Measurements from ENCODE around the gene EMC6.
"Not testable (repeated sequence)": the region's sequence is repeated elsewhere in the genome, so short reads cannot be mapped to it uniquely, and the experiment has no call there.

The EMC6 gene

DNA sequence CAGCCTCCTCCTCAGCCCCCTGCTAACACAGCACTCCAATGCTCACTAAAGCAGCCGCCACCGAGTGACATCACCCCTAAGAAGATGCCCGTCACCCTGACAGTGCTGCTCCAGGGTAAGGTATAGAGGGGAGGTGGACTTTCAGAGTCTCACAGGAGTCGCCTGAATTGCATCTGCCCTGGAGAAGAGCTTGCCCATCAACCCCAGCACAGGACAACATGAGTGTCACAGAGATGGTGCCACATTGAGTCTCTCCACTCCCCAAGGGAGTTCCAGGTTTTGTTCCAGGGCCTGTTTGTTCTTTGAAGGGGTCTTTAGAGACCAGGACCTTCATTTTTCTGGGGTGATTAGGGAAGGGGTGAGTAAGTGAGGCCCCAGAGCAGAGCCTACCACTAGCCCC lies 29.5 kb downstream of the EMC6 start:
- DNase-seq (ENCODE audit: extremely low read depth, low read depth), result no peak

DNA sequence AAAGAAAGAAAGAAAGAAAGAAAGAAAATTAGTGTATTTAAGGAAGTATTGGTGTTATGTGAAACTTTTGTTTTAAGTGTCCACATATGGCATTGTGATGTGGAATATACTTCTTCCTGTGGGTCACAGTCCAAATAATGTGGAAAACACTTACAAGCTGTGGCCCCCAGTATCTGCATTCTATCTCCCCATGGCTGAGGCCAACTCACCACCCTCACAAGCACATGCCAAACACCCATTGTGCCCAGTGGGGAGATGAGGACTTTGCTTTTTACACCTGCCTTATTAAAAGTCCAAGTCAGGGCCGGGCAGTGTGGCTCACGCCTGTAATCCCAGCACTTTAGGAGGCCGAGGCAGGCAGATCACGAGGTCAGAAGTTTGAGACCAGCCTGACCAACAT lies 31.3 kb downstream of the EMC6 start:
- TF ChIP-seq, protein P1, sequence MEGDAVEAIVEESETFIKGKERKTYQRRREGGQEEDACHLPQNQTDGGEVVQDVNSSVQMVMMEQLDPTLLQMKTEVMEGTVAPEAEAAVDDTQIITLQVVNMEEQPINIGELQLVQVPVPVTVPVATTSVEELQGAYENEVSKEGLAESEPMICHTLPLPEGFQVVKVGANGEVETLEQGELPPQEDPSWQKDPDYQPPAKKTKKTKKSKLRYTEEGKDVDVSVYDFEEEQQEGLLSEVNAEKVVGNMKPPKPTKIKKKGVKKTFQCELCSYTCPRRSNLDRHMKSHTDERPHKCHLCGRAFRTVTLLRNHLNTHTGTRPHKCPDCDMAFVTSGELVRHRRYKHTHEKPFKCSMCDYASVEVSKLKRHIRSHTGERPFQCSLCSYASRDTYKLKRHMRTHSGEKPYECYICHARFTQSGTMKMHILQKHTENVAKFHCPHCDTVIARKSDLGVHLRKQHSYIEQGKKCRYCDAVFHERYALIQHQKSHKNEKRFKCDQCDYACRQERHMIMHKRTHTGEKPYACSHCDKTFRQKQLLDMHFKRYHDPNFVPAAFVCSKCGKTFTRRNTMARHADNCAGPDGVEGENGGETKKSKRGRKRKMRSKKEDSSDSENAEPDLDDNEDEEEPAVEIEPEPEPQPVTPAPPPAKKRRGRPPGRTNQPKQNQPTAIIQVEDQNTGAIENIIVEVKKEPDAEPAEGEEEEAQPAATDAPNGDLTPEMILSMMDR (IDR thresholded peaks at IDR 0.05; ENCODE audit: low read depth, low read length), result no peak
- DNase-seq (ENCODE audit: extremely low read depth, low read depth), result no peak

More for the DNA sequence above, 29.5 kb downstream of the EMC6 start:
- TF ChIP-seq, protein P1 (IDR thresholded peaks at IDR 0.05; ENCODE audit: low read depth, low read length), result no peak

DNA sequence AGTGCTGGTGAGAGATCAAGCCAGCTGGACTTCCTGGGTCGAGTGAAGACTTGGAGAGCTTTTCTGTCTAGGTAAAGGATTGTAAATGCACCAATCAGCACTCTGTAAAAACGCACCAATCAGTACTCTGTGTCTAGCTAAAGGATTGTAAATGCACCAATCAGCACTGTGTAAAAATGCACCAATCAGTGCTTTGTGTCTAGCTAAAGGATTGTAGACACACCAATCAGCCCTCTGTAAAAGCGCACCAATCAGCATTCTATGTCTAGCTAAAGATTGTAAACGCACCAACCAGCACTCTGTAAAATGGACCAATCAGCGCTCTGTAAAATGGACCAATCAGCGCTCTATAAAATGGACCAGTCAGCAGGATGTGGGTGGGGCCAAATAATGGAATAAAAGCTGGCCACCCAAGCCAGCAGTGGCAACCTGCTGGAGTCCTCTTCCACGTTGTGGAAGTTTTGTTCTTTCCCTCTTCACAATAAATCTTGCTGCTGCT lies 33.5 kb downstream of the EMC6 start:
- DNase-seq (ENCODE audit: extremely low read depth, low read depth), result not testable (repeated sequence)

DNA sequence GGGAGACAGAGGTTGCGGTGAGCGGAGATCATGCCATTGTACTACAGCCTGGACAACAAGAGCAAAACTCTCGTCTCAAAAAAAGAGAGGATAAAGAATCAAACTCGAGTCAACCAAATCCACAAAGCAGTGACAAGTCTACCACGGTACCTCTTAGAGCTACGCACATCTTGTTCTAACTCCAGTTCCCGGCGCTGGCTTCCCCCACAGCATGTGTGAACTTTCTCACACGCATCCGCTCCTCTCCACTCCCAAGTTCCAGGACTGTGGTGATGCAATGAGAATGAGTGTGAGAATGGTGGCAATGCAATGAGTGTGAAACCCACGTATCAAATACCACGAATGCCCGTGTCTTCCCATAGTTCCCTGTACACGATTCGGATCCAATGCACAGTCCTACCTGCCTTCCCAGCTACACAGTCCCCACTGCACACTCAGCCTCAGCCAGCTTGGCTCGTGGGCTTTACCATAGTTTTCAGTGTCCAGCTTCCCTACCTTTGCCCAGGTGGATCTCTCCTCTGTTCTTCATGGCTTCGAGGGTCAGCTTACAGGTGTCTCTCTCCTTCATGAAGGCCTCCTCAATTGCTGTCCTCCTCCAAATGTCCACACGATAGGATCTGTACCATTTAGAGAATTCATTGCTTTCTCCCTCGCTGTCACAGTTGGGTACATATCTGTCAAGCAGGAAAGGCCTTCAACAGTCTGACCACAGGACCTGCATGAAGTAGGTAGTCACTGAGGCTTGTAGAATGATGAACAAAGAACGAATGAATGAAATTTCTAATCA lies 36.5 kb downstream of the EMC6 start:
- TF ChIP-seq, protein P1 (IDR thresholded peaks at IDR 0.05; ENCODE audit: low read depth, low read length), result no peak
- DNase-seq (ENCODE audit: extremely low read depth, low read depth), result no peak

DNA sequence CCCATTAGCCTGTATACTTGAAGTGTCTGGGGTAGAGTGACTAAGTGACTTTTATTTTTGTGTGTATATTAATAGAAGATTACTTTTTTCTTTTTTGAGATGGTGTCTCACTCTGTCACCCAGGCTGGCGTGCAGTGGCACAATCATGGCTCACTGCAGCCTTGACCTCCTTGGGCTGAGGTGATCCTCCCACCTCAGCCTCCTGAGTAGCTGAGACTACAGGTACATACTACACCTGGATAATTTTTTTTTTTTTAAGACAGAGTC lies 37.0 kb downstream of the EMC6 start:
- DNase-seq (ENCODE audit: extremely low read depth, low read depth), result not testable (repeated sequence)

DNA sequence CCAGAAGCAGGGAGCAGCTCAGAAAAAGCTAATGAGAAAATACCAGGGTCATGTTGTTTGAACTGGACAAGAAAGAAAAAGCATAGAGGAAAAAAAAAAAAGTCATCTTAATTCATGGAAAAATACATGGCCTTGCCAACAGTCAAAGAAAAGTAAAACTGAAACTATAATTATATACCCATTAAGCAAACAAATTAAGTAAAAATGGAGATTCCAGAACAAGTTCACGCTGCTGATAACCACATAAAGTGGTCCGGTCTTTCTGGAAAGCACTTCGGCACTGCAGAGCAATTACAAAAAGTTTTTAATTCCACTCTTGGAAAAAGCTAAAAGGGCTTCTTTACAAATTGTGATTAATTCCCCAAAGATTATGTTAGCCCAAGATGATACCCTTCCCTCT lies 39.8 kb downstream of the EMC6 start:
- TF ChIP-seq, protein P1 (IDR thresholded peaks at IDR 0.05; ENCODE audit: low read depth, low read length), result no peak
- DNase-seq (ENCODE audit: extremely low read depth, low read depth), result no peak

DNA sequence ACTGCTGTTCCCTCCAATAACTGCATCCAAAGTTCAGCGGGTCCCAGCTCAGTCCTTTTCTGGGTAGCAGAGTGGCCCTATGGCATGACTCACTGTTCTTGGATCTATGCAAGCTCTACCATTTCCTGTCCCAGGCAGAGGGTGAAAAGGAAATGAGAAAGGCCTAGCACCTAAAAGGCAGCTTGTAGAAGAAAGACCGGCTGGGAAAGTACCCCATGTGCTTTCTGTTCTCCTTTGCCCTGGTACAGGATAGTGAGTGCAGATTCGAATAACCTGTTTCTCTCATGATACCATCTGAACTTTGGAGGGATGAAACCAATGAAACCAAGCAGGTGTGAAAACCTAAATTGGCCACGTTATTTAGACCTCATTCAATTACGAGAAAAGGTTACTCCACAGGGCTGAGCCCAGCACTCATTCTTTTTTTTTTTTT lies 42.4 kb downstream of the EMC6 start:
- TF ChIP-seq, protein P1 (IDR thresholded peaks at IDR 0.05; ENCODE audit: low read depth, low read length), result no peak
- no peak for DNase-seq (ENCODE audit: extremely low read depth, low read depth)

DNA sequence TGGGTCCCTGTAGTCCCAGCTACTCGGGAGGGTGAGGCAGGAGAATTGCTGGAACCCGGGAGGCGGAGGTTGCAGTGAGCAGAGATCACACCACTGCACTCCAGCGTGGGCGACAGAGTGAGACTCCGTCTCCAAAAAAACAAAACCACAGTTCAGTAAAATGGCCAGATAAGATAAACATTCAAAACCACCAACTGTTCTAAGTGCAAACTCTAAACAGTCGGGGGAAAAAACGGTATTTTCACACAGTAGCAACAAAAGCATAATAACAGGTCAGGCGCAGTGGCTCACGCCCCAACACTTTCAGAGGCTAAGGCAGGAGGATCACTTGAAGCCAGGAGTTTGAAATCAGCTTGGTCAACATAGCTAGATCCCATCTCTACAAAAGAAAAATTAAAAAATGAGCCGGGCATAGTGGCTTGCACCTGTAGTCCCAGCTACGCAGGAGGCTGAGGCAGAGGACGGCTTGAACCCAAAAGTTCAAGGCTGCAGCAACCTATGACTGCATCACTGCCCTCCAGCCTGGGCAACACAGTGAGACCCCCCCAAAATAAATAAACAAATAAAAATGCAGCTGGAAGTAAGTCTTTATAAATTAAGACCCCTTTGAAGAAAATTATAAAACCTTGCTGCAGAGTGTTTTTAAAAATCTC lies 44.3 kb downstream of the EMC6 start:
- DNase-seq (ENCODE audit: extremely low read depth, low read depth), result no peak
- TF ChIP-seq, protein P1 (IDR thresholded peaks at IDR 0.05; ENCODE audit: low read depth, low read length), result no peak
